Colonic mucosa (tissue), 4 donors: ENCODE data around the gene BRD8. TPM values are rescaled to one million over a fixed set of nuclear protein-coding genes. Genes with fewer than 3 reads are reported as not detected.

Source experiments
- DNase-seq: peaks from one replicate; pipeline ENCODE4 v3.0.0-alpha.2; 2020
- H3K27ac ChIP-seq: fragments of 200-600 bp; one replicate; pipeline ENCODE4 v1.8.0; 2021
- H3K27me3 ChIP-seq: fragments of 200-600 bp; one replicate; pipeline ENCODE4 v1.8.0; 2021
- H3K36me3 ChIP-seq: fragments of 200-600 bp; one replicate; pipeline ENCODE4 v1.8.0; 2021
- H3K4me1 ChIP-seq: fragments of 200-600 bp; one replicate; pipeline ENCODE4 v1.8.0; 2021; ENCODE audit warnings: mild to moderate bottlenecking
- H3K4me3 ChIP-seq: fragments of 200-600 bp; one replicate; pipeline ENCODE4 v1.8.0; 2021
- H3K9ac ChIP-seq, 2 donors: one replicate each; pipeline ENCODE4 v1.7.0; 2013; ENCODE audit warnings: control low read depth in 2 of 2, low read depth in 2 of 2, low read length in 2 of 2
- H3K9me3 ChIP-seq: fragments of 200-600 bp; one replicate; pipeline ENCODE4 v1.8.0; 2021
- CTCF ChIP-seq: fragments of 200-600 bp; IDR thresholded peaks from one replicate; pipeline ENCODE4 v1.8.0; 2022; ENCODE audit warnings: antibody characterized with exemption, mild to moderate bottlenecking
- intact Hi-C: fragments of 100-400 bp; cut with DNase I; formaldehyde crosslinking; loops from one replicate; pipeline ENCODE4 v1.14.1; 2022
- total RNA-seq, 2 donors: library from RNA; stranded (reverse); fragmentation: NEBNext Ultra II Directional in 1 of 2; extraction: Animal tissue kit (Norgen Biotek cat#: 25700) in 1 of 2; gene quantifications; one replicate each; pipeline ENCODE4 v1.2.1, GENCODE V29; 2021
- donor health status: healthy.
- donor health status: DM: no; HTN: no; CAD: no.
- donor health status: DM: no; HTN: no; CAD: no.

Gene BRD8
- total RNA-seq, 2 donors from 2014 or later, result 32.5 to 65.9 TPM

- DNase-seq, result no peak
- Histone ChIP-seq H3K36me3 (no peaks in the 10 kb centered on the region), H3K4me1 (no peaks in the 10 kb centered on the region), H3K4me3 (no peak overlapping the region), H3K27me3 (no peaks in the 10 kb centered on the region), H3K27ac (no peak overlapping the region), H3K9me3 (no peaks in the 10 kb centered on the region), H3K9ac (no peak overlapping the region)
- intact Hi-C loops, result no loop called here
- no peak for TF ChIP-seq CTCF
These were observed 49.1 kb downstream of the BRD8 start for GRCh38 chr5:138129347-138129746.

DNA sequence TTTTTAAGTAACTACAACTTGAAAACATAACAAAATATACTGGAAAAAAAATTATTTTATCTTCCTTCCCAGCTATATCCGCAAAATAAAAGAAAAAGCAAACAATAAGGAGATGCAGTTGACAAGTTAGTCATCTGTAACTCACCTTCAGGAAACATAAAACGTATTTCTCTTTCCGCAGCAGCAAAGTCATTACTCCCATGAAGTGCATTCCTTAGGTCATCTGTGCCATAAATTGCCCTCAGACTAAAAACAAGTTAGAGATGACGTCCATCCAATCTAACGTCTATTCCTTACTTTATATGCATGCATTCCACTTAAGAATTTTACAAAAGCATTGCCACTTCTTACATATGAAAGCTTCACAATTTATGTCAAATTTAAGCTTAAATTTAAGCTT lies 50.1 kb downstream of the BRD8 start:
- no peak overlapping the region for H3K4me3 ChIP-seq
- H3K9ac ChIP-seq, result no peak overlapping the region
- H3K4me1 ChIP-seq, result no peaks in the 10 kb centered on the region
- H3K27ac ChIP-seq, result no peak overlapping the region
- H3K36me3 ChIP-seq, result no peaks in the 10 kb centered on the region
- intact Hi-C loops, result no loop called here
- no peaks in the 10 kb centered on the region for H3K27me3 ChIP-seq
- TF ChIP-seq CTCF, result no peak
- no peak for DNase-seq
- no peaks in the 10 kb centered on the region for H3K9me3 ChIP-seq

- Histone ChIP-seq H3K9me3 (no peaks in the 10 kb centered on the region), H3K27ac (no peak overlapping the region), H3K36me3 (no peaks in the 10 kb centered on the region), H3K9ac (no peak overlapping the region), H3K27me3 (no peaks in the 10 kb centered on the region), H3K4me3 (no peak overlapping the region), H3K4me1 (no peaks in the 10 kb centered on the region)
- TF ChIP-seq CTCF, result no peak
- intact Hi-C loops, result no loop called here
- DNase-seq, result no peak
These were observed 63.2 kb downstream of the BRD8 start for GRCh38 chr5:138115254-138115653.

DNA sequence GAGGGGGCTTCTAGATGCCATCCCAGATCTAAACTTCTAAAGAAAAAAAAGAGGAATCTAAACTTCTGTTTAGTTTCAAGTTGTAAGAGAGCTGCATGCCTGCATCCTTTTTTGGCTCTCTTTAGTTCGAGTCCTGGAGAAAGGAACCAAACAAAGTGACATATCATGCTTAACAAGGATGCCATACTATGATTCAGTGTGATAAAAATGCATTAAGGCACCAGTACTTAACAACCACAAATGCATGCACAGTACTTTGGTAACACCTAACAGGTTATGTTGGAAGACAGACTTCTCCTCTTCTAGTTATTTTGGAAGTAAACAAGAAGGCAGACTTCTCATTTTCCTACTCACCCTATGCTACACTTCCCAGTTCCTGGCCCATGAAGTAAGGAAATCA lies 66.5 kb downstream of the BRD8 start:
- H3K9me3 ChIP-seq, result no peaks in the 10 kb centered on the region
- H3K27me3 ChIP-seq, result no peaks in the 10 kb centered on the region
- no peaks in the 10 kb centered on the region for H3K4me1 ChIP-seq
- TF ChIP-seq CTCF, result no peak
- H3K4me3 ChIP-seq, result no peak overlapping the region
- H3K27ac ChIP-seq, result no peak overlapping the region
- no peaks in the 10 kb centered on the region for H3K36me3 ChIP-seq
- no peak overlapping the region for H3K9ac ChIP-seq
- DNase-seq, result no peak
- intact Hi-C loops, result no loop called here

GRCh38 chr5:138111181-138111580 lies 67.2 kb downstream of the BRD8 start:
- no peaks in the 10 kb centered on the region for H3K4me1 ChIP-seq

More at GRCh38 chr5:138111181-138111580, 67.2 kb downstream of the BRD8 start:
- no peak for TF ChIP-seq CTCF
- no peak overlapping the region for H3K27ac ChIP-seq
- no peaks in the 10 kb centered on the region for H3K9me3 ChIP-seq
- DNase-seq, result no peak
- no peaks in the 10 kb centered on the region for H3K36me3 ChIP-seq
- H3K4me3 ChIP-seq, result no peak overlapping the region
- no peaks in the 10 kb centered on the region for H3K27me3 ChIP-seq
- intact Hi-C loops, result no loop called here
- H3K9ac ChIP-seq, result no peak overlapping the region
